ENCODE measurements around the gene RALGAPA2. TPM values are rescaled to one million over a fixed set of nuclear protein-coding genes. Genes with fewer than 3 reads are reported as not detected.

The RALGAPA2 gene
- total RNA-seq, 1 experiment from 2014 or later: 9.8 TPM

GRCh38 chr20:20702330-20703245, 9.9 kb downstream of the RALGAPA2 start:
- POLR2A ChIA-PET: no interaction called here
- CTCF ChIA-PET: interaction anchor here (0.6 to 2.3 kb wide), 8 partner anchors 23 to 136 kb away, joined by 3 to 9 read pairs (median 3); no protein-coding TSS in a partner anchor
- TF ChIP-seq CTCF (IDR thresholded peaks at IDR 0.05; ENCODE audit: unreplicated experiment): no peak
- intact Hi-C loops (cut with micrococcal nuclease): no loop called here
- Mint-ChIP-seq H3K4me1 (ENCODE audit: insufficient read depth, unreplicated experiment) (peaks cover 21% of the 10 kb centered on the region), H3K36me3 (ENCODE audit: insufficient read depth, unreplicated experiment) (peaks cover 1% of the 10 kb centered on the region), H3K27ac (ENCODE audit: low read depth, unreplicated experiment) (no peak overlapping the region), H3K9me3 (ENCODE audit: unreplicated experiment) (no peaks in the 10 kb centered on the region), H3K27me3 (ENCODE audit: insufficient read depth, unreplicated experiment) (no peaks in the 10 kb centered on the region), H3K4me3 (ENCODE audit: unreplicated experiment) (no peak overlapping the region)
- DNase-seq (ENCODE audit: unreplicated experiment): no peak
- no TSS peak for BruUV-seq (replicated peaks)

GRCh38 chr20:20699917-20700316, 12.5 kb downstream of the RALGAPA2 start:
- no peak for DNase-seq (ENCODE audit: unreplicated experiment)
- intact Hi-C loops (cut with micrococcal nuclease): no loop called here
- Mint-ChIP-seq H3K4me3 (ENCODE audit: unreplicated experiment) (no peak overlapping the region), H3K36me3 (ENCODE audit: insufficient read depth, unreplicated experiment) (no peaks in the 10 kb centered on the region), H3K27me3 (ENCODE audit: insufficient read depth, unreplicated experiment) (no peaks in the 10 kb centered on the region), H3K9me3 (ENCODE audit: unreplicated experiment) (no peaks in the 10 kb centered on the region), H3K4me1 (ENCODE audit: insufficient read depth, unreplicated experiment) (peaks cover 30% of the 10 kb centered on the region), H3K27ac (ENCODE audit: low read depth, unreplicated experiment) (no peak overlapping the region)
- no TSS peak for BruUV-seq (replicated peaks)
- no peak for TF ChIP-seq CTCF (IDR thresholded peaks at IDR 0.05; ENCODE audit: unreplicated experiment)
- CTCF ChIA-PET: interaction anchor here (0.6 to 1.9 kb wide), 7 partner anchors 9 to 167 kb away, joined by 3 to 6 read pairs (median 4); no protein-coding TSS in a partner anchor
- POLR2A ChIA-PET: interaction anchor here (0.9 to 1.1 kb wide), 3 partner anchors 10 to 147 kb away, joined by 3 to 6 read pairs (median 3); no protein-coding TSS in a partner anchor

GRCh38 chr20:20699144-20699543, 13.3 kb downstream of the RALGAPA2 start:
- H3K4me3 Mint-ChIP-seq (ENCODE audit: unreplicated experiment): no peak overlapping the region
- no peak for TF ChIP-seq CTCF (IDR thresholded peaks at IDR 0.05; ENCODE audit: unreplicated experiment)
- no peaks in the 10 kb centered on the region for H3K36me3 Mint-ChIP-seq (ENCODE audit: insufficient read depth, unreplicated experiment)
- no peaks in the 10 kb centered on the region for H3K27me3 Mint-ChIP-seq (ENCODE audit: insufficient read depth, unreplicated experiment)
- no TSS peak for BruUV-seq (replicated peaks)
- H3K4me1 Mint-ChIP-seq (ENCODE audit: insufficient read depth, unreplicated experiment): peaks cover 35% of the 10 kb centered on the region
- intact Hi-C loops (cut with micrococcal nuclease): no loop called here
- peak overlapping the region; percentile 39 for H3K27ac Mint-ChIP-seq (ENCODE audit: low read depth, unreplicated experiment)
- CTCF ChIA-PET: interaction anchor here (0.6 to 1.9 kb wide), 4 partner anchors 104 to 127 kb away, joined by 3 to 6 read pairs (median 4); no protein-coding TSS in a partner anchor
- peak; percentile 58 for DNase-seq (ENCODE audit: unreplicated experiment)
- H3K9me3 Mint-ChIP-seq (ENCODE audit: unreplicated experiment): no peaks in the 10 kb centered on the region
- POLR2A ChIA-PET: interaction anchor here (1.0 to 1.5 kb wide), 2 partner anchors 14 to 95 kb away, joined by 3 to 4 read pairs; partner anchors contain the start of gene RALGAPA2

- CTCF ChIA-PET: interaction anchor here (0.7 to 2.8 kb wide), 3 partner anchors 119 to 128 kb away, joined by 3 to 16 read pairs (median 4); no protein-coding TSS in a partner anchor
- BruUV-seq (replicated peaks): no TSS peak
- no peaks in the 10 kb centered on the region for H3K36me3 Mint-ChIP-seq (ENCODE audit: insufficient read depth, unreplicated experiment)
- DNase-seq (ENCODE audit: unreplicated experiment): no peak
- H3K4me1 Mint-ChIP-seq (ENCODE audit: insufficient read depth, unreplicated experiment): peaks cover 35% of the 10 kb centered on the region
- no peak overlapping the region for H3K4me3 Mint-ChIP-seq (ENCODE audit: unreplicated experiment)
- POLR2A ChIA-PET: interaction anchor here (1.2 to 1.3 kb wide), 2 partner anchors 10 to 12 kb away, joined by 3 to 4 read pairs; no protein-coding TSS in a partner anchor
- H3K27ac Mint-ChIP-seq (ENCODE audit: low read depth, unreplicated experiment): no peak overlapping the region
- H3K9me3 Mint-ChIP-seq (ENCODE audit: unreplicated experiment): no peaks in the 10 kb centered on the region
- intact Hi-C loops (cut with micrococcal nuclease): loop anchor here (2.0 kb wide), 1 partner anchor 13 kb away; no protein-coding TSS in a partner anchor
- no peak for TF ChIP-seq CTCF (IDR thresholded peaks at IDR 0.05; ENCODE audit: unreplicated experiment)
- H3K27me3 Mint-ChIP-seq (ENCODE audit: insufficient read depth, unreplicated experiment): no peaks in the 10 kb centered on the region
These were observed 15.1 kb downstream of the RALGAPA2 start for GRCh38 chr20:20697325-20697845.

Measured in MCF 10A (cell line).